K562 (cell line): Measurements from ENCODE around the gene POFUT2. TPM values are rescaled to one million over a fixed set of nuclear protein-coding genes. Genes with fewer than 3 reads are reported as not detected.

Experiments used
- ZBTB40 ChIP-seq, 2 experiments: fragments of 450-650 bp in 1 of 2; sonication (generic) in 1 of 2; formaldehyde crosslinking in 1 of 2; IDR thresholded peaks; 2 replicates each; pipeline versions ENCODE4 v1.7.1 to v1.9.0; 2016 to 2022; ENCODE audit warnings: inconsistent platforms in 1 of 2, mild to moderate bottlenecking in 1 of 2, missing genetic modification reagents in 1 of 2
- polyA plus RNA-seq, 8 experiments: library from polyadenylated mRNA; depleted of rRNA in 4 of 8; stranded (reverse) in 5 of 8; unstranded in 3 of 8; fragments of >200 nt; fragmentation: Nextera tagmentation in 2 of 8; fragmentation: Illumina TruSeq in 1 of 8; extraction: Ambion mirVana in 2 of 8; extraction: Trizol in 1 of 8; gene quantifications; 2 replicates each; pipeline versions ENCODE4 v1.2.1 to v1.2.3, GENCODE V29; 2011 to 2014; ENCODE audit warnings: inconsistent platforms in 1 of 8, missing spikeins in 1 of 8
- total RNA-seq, 7 experiments: library from RNA; depleted of rRNA in 6 of 7; stranded (reverse); fragments of >200 nt in 6 of 7; fragmentation: Illumina TruSeq in 2 of 7; extraction: Trizol in 2 of 7; gene quantifications; 2 replicates each; pipeline versions ENCODE4 v1.2.1 to v1.2.3, GENCODE V29; 2011 to 2021; ENCODE audit warnings: low replicate concordance in 1 of 7

Gene POFUT2
- total and polyA plus RNA-seq, 9 of the 15 experiments (the other 6 are each of a cell fraction or from before 2014, with no cell fraction given) = 1.1 to 24.2 (median 11.0) TPM

- TF ChIP-seq ZBTB40 (IDR thresholded peaks at IDR 0.05) = peak; percentile 91
- TF ChIP-seq ZBTB40 (CRISPR knock-in tag; IDR thresholded peaks at IDR 0.05) = peak; percentile 80
- TF ChIP-seq, all 486 proteins: peak for 1
Measured at GRCh38 chr21:45296638-45297037, 8.9 kb upstream of the POFUT2 start (continued).
